Measurements from ENCODE around the gene PCDHB1. TPM values are rescaled to one million over a fixed set of nuclear protein-coding genes. Genes with fewer than 3 reads are reported as not detected.
"Not testable (repeated sequence)": the region's sequence is repeated elsewhere in the genome, so short reads cannot be mapped to it uniquely, and the experiment has no call there.

The PCDHB1 gene
- total and polyA plus RNA-seq, 4 experiments from 2014 or later: not detected

DNA sequence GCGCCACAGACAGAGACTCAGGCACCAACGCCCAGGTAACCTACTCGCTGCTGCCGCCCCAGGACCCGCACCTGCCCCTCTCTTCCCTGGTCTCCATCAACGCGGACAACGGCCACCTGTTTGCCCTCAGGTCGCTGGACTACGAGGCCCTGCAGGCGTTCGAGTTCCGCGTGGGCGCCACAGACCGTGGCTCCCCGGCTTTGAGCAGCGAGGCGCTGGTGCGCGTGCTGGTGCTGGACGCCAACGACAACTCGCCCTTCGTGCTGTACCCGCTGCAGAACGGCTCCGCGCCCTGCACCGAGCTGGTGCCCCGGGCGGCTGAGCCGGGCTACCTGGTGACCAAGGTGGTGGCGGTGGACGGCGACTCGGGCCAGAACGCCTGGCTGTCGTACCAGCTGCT lies 50.9 kb downstream of the PCDHB1 start:
- H3K4me1 Mint-ChIP-seq; H3K4me3 ChIP-seq (ENCODE audit: low read length in 2 of 2); H3K27ac ChIP-seq (ENCODE audit: low read depth, low read length); DNase-seq; H3K36me3 ChIP-seq (ENCODE audit: insufficient read depth, low read length); H3K36me3 Mint-ChIP-seq; H3K4me1 ChIP-seq (ENCODE audit: insufficient read depth, low read length); CTCF ChIA-PET (ENCODE audit: partially characterized antibody); H3K9me3 ChIP-seq (ENCODE audit: control insufficient read depth in 1 of 2, low read length in 2 of 2); POLR2A ChIA-PET (ENCODE audit: partially characterized antibody); H3K27ac Mint-ChIP-seq; intact Hi-C loops (cut with micrococcal nuclease); H3K27me3 ChIP-seq (ENCODE audit: insufficient read depth, low read length); H3K4me3 Mint-ChIP-seq: not testable (repeated sequence)
- Mint-ChIP-seq H3K27me3 (peaks cover 4 to 15% of the 10 kb centered on the region in 2 donors), H3K9me3 (peaks cover 0 to 38% (median 30%) of the 10 kb centered on the region in 8 donors)

DNA sequence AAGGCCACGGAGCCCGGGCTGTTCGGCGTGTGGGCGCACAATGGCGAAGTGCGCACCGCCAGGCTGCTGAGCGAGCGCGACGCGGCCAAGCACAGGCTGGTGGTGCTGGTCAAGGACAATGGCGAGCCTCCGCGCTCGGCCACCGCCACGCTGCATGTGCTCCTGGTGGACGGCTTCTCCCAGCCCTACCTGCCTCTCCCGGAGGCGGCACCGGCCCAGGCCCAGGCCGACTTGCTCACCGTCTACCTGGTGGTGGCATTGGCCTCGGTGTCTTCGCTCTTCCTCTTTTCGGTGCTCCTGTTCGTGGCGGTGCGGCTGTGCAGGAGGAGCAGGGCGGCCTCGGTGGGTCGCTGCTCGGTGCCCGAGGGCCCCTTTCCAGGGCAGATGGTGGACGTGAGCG lies 51.3 kb downstream of the PCDHB1 start:
- H3K27ac ChIP-seq (ENCODE audit: low read depth, low read length); H3K4me3 ChIP-seq (ENCODE audit: low read length in 2 of 2); H3K4me3 Mint-ChIP-seq; H3K27me3 ChIP-seq (ENCODE audit: insufficient read depth, low read length); DNase-seq; H3K36me3 Mint-ChIP-seq; H3K36me3 ChIP-seq (ENCODE audit: insufficient read depth, low read length); H3K27ac Mint-ChIP-seq; H3K9me3 ChIP-seq (ENCODE audit: control insufficient read depth in 1 of 2, low read length in 2 of 2); CTCF ChIA-PET (ENCODE audit: partially characterized antibody); POLR2A ChIA-PET (ENCODE audit: partially characterized antibody); intact Hi-C loops (cut with micrococcal nuclease); H3K4me1 ChIP-seq (ENCODE audit: insufficient read depth, low read length); H3K4me1 Mint-ChIP-seq: not testable (repeated sequence)
- Mint-ChIP-seq H3K27me3 (peaks cover 5 to 15% of the 10 kb centered on the region in 2 donors), H3K9me3 (peaks cover 0 to 34% (median 28%) of the 10 kb centered on the region in 8 donors)

DNA sequence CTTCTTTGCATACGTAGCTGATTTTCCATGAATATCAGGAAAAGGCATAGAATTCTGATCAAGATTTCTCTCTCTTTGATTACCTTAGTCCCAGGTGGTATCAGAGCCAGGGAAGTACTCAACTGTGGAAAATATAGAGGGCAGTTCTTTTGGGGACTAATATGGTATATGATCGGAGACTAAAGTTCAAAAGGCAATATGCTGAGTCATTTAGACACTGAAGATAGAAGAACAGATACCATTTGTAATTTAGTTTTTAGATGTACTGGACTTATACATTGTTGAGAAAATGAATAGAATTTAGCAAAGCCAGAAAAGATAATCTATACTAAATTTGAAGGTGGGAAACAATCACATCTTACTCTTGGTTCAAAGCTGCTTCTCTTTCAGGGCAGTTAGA lies 54.2 kb downstream of the PCDHB1 start:
- Mint-ChIP-seq H3K4me3 (no peak overlapping the region), H3K27ac (no peak overlapping the region), H3K36me3 (no peaks in the 10 kb centered on the region), H3K27me3 (peaks cover 5 to 8% of the 10 kb centered on the region in 2 donors), H3K9me3 (peaks cover 0 to 26% (median 20%) of the 10 kb centered on the region in 8 donors), H3K4me1 (peaks cover 0 to 1% (median 0%) of the 10 kb centered on the region in 4 donors)
- H3K4me3 ChIP-seq (ENCODE audit: low read length in 2 of 2): no peak overlapping the region
- no peaks in the 10 kb centered on the region for H3K36me3 ChIP-seq (ENCODE audit: insufficient read depth, low read length)
- H3K4me1 ChIP-seq (ENCODE audit: insufficient read depth, low read length): no peaks in the 10 kb centered on the region
- H3K27ac ChIP-seq (ENCODE audit: low read depth, low read length): no peak overlapping the region
- POLR2A ChIA-PET (ENCODE audit: partially characterized antibody): no interaction called here
- no peaks in the 10 kb centered on the region for H3K27me3 ChIP-seq (ENCODE audit: insufficient read depth, low read length)
- no peak for DNase-seq
- H3K9me3 ChIP-seq (ENCODE audit: control insufficient read depth in 1 of 2, low read length in 2 of 2): no peaks in the 10 kb centered on the region
- CTCF ChIA-PET (ENCODE audit: partially characterized antibody): no interaction called here
- intact Hi-C loops (cut with micrococcal nuclease): no loop called here

Other genes starting within 250 kb of the PCDHB1 start
- gene PCDHA4, start 244.3 kb upstream of the PCDHB1 start, total RNA-seq: not detected
- not detected for gene PCDHA4, start 244.3 kb upstream of the PCDHB1 start, polyA plus RNA-seq
- gene PCDHA5, start 229.8 kb upstream of the PCDHB1 start, total RNA-seq: not detected
- not detected for gene PCDHA5, start 229.8 kb upstream of the PCDHB1 start, polyA plus RNA-seq
- not detected for gene PCDHA6, start 223.4 kb upstream of the PCDHB1 start, total RNA-seq
- not detected for gene PCDHA6, start 223.4 kb upstream of the PCDHB1 start, polyA plus RNA-seq
- gene PCDHA7, start 217.1 kb upstream of the PCDHB1 start, total RNA-seq: not detected
- not detected for gene PCDHA7, start 217.1 kb upstream of the PCDHB1 start, polyA plus RNA-seq
- gene PCDHA8, start 210.2 kb upstream of the PCDHB1 start, total RNA-seq: not detected
- gene PCDHA8, start 210.2 kb upstream of the PCDHB1 start, polyA plus RNA-seq: not detected
- not detected for gene PCDHA9, start 203.0 kb upstream of the PCDHB1 start, total RNA-seq
- not detected for gene PCDHA9, start 203.0 kb upstream of the PCDHB1 start, polyA plus RNA-seq
- not detected for gene PCDHA10, start 195.5 kb upstream of the PCDHB1 start, total RNA-seq
- gene PCDHA10, start 195.5 kb upstream of the PCDHB1 start, polyA plus RNA-seq: not detected
- gene PCDHA11, start 182.4 kb upstream of the PCDHB1 start, total RNA-seq: not detected
- gene PCDHA11, start 182.4 kb upstream of the PCDHB1 start, polyA plus RNA-seq: not detected
- gene PCDHA12, start 176.1 kb upstream of the PCDHB1 start, total RNA-seq: not detected
- not detected for gene PCDHA12, start 176.1 kb upstream of the PCDHB1 start, polyA plus RNA-seq
- gene PCDHA13, start 169.2 kb upstream of the PCDHB1 start, total RNA-seq: not detected
- gene PCDHA13, start 169.2 kb upstream of the PCDHB1 start, polyA plus RNA-seq: not detected
- gene PCDHAC1, start 125.1 kb upstream of the PCDHB1 start, total RNA-seq: not detected
- gene PCDHAC1, start 125.1 kb upstream of the PCDHB1 start, polyA plus RNA-seq: not detected
- gene PCDHAC2, start 84.9 kb upstream of the PCDHB1 start, total RNA-seq: not detected
- gene PCDHAC2, start 84.9 kb upstream of the PCDHB1 start, polyA plus RNA-seq: not detected
- 1 to 10 TPM in 1 of 2 experiments, under 1 TPM in 1; 0.28 to 1.3 TPM for gene PCDHB2, start 43.2 kb downstream of the PCDHB1 start, total RNA-seq
- under 1 TPM in 1 of 2 donors, not detected in 1; 0.08 TPM for gene PCDHB2, start 43.2 kb downstream of the PCDHB1 start, polyA plus RNA-seq
- not detected for gene PCDHB3, start 49.1 kb downstream of the PCDHB1 start, total RNA-seq
- gene PCDHB3, start 49.1 kb downstream of the PCDHB1 start, polyA plus RNA-seq: not detected
- not detected for gene PCDHB4, start 70.4 kb downstream of the PCDHB1 start, total RNA-seq
- gene PCDHB4, start 70.4 kb downstream of the PCDHB1 start, polyA plus RNA-seq: not detected
- under 1 TPM in 1 of 2 experiments, not detected in 1; 0.17 TPM for gene PCDHB5, start 83.8 kb downstream of the PCDHB1 start, total RNA-seq
- not detected for gene PCDHB5, start 83.8 kb downstream of the PCDHB1 start, polyA plus RNA-seq
- not detected for gene PCDHB6, start 98.7 kb downstream of the PCDHB1 start, total RNA-seq
- gene PCDHB6, start 98.7 kb downstream of the PCDHB1 start, polyA plus RNA-seq: not detected
- gene PCDHB7, start 121.3 kb downstream of the PCDHB1 start, total RNA-seq: not detected
- not detected for gene PCDHB7, start 121.3 kb downstream of the PCDHB1 start, polyA plus RNA-seq
- not detected for gene PCDHB8, start 126.4 kb downstream of the PCDHB1 start, total RNA-seq
- gene PCDHB8, start 126.4 kb downstream of the PCDHB1 start, polyA plus RNA-seq: not detected
- not detected for gene PCDHB16, start 131.0 kb downstream of the PCDHB1 start, total RNA-seq
- not detected for gene PCDHB16, start 131.0 kb downstream of the PCDHB1 start, polyA plus RNA-seq
- under 1 TPM; 0.44 TPM for gene PCDHB9, start 135.8 kb downstream of the PCDHB1 start, total RNA-seq
- under 1 TPM in 1 of 2 donors, not detected in 1; 0.62 TPM for gene PCDHB9, start 135.8 kb downstream of the PCDHB1 start, polyA plus RNA-seq
- gene PCDHB10, start 141.0 kb downstream of the PCDHB1 start, total RNA-seq: under 1 TPM in 1 of 2 experiments, not detected in 1; 0.15 TPM
- gene PCDHB10, start 141.0 kb downstream of the PCDHB1 start, polyA plus RNA-seq: not detected
- gene PCDHB11, start 148.3 kb downstream of the PCDHB1 start, total RNA-seq: not detected
- not detected for gene PCDHB11, start 148.3 kb downstream of the PCDHB1 start, polyA plus RNA-seq
- gene PCDHB12, start 157.3 kb downstream of the PCDHB1 start, total RNA-seq: not detected
- not detected for gene PCDHB12, start 157.3 kb downstream of the PCDHB1 start, polyA plus RNA-seq
- gene PCDHB13, start 162.5 kb downstream of the PCDHB1 start, total RNA-seq: under 1 TPM; 0.09 to 0.11 TPM
- gene PCDHB13, start 162.5 kb downstream of the PCDHB1 start, polyA plus RNA-seq: not detected
- under 1 TPM; 0.14 to 0.15 TPM for gene PCDHB14, start 172.0 kb downstream of the PCDHB1 start, total RNA-seq
- not detected for gene PCDHB14, start 172.0 kb downstream of the PCDHB1 start, polyA plus RNA-seq
- under 1 TPM; 0.17 to 0.53 TPM for gene PCDHB15, start 194.0 kb downstream of the PCDHB1 start, total RNA-seq
- gene PCDHB15, start 194.0 kb downstream of the PCDHB1 start, polyA plus RNA-seq: not detected

All from CD4-positive, alpha-beta memory T cell (primary cell).